Neural progenitor cell (in vitro differentiated cells): ENCODE data around the gene CMTM4. TPM values are rescaled to one million over a fixed set of nuclear protein-coding genes. Genes with fewer than 3 reads are reported as not detected.

Experiments used
- DNase-seq: peaks from one replicate; pipeline ENCODE4 v3.0.0-alpha.2; 2016; ENCODE audit warnings: low spot score
- H2AFZ ChIP-seq: fragments of 200-600 bp; sonication (generic); replicated peaks from 2 replicates; pipeline ENCODE4 v1.6.1; 2016; ENCODE audit warnings: antibody characterized with exemption
- H3F3A ChIP-seq: fragments of 200-600 bp; sonication (generic); 2 replicates; pipeline ENCODE4 v1.6.1; 2016; ENCODE audit warnings: antibody characterized with exemption, low read depth
- H3K27ac ChIP-seq: fragments of 200-600 bp; sonication (generic); 2 replicates; pipeline ENCODE4 v1.5.1; 2016; ENCODE audit warnings: mild to moderate bottlenecking
- H3K27me3 ChIP-seq: fragments of 200-600 bp; sonication (generic); 2 replicates; pipeline ENCODE4 v1.6.1; 2016; ENCODE audit warnings: mild to moderate bottlenecking, moderate library complexity
- H3K36me3 ChIP-seq: fragments of 200-600 bp; sonication (generic); 2 replicates; pipeline ENCODE4 v1.5.1; 2016
- H3K4me1 ChIP-seq: fragments of 200-600 bp; sonication (generic); 2 replicates; pipeline ENCODE4 v1.6.1; 2016; ENCODE audit warnings: mixed run types
- H3K4me2 ChIP-seq: fragments of 200-600 bp; sonication (generic); 2 replicates; pipeline ENCODE4 v1.6.1; 2016
- H3K4me3 ChIP-seq: fragments of 200-600 bp; sonication (generic); 2 replicates; pipeline ENCODE4 v1.5.1; 2016
- H3K79me2 ChIP-seq: fragments of 200-600 bp; sonication (generic); 2 replicates; pipeline ENCODE4 v1.6.1; 2016; ENCODE audit warnings: low read depth
- H3K9ac ChIP-seq: fragments of 200-600 bp; sonication (generic); 2 replicates; pipeline ENCODE4 v1.6.1; 2016
- H3K9me3 ChIP-seq: fragments of 200-600 bp; sonication (generic); 2 replicates; pipeline ENCODE4 v1.5.1; 2016; ENCODE audit warnings: low read depth
- H4K20me1 ChIP-seq: fragments of 200-600 bp; sonication (generic); 2 replicates; pipeline ENCODE4 v1.6.1; 2016; ENCODE audit warnings: low read depth
- H3K27ac Mint-ChIP-seq: 3 replicates; pipeline ENCODE4 v1.8.0; 2021; ENCODE audit warnings: mixed read lengths
- H3K27me3 Mint-ChIP-seq: 2 replicates; pipeline ENCODE4 v1.8.0; 2022; ENCODE audit warnings: low read depth, mild to moderate bottlenecking, inconsistent platforms, moderate library complexity, mixed read lengths; ENCODE audit not compliant: insufficient read depth
- H3K36me3 Mint-ChIP-seq: 3 replicates; pipeline ENCODE4 v1.8.0; 2021; ENCODE audit warnings: mixed read lengths
- H3K4me1 Mint-ChIP-seq: 3 replicates; pipeline ENCODE4 v1.8.0; 2021; ENCODE audit warnings: mixed read lengths
- H3K4me3 Mint-ChIP-seq: 3 replicates; pipeline ENCODE4 v1.8.0; 2021; ENCODE audit warnings: mild to moderate bottlenecking, moderate library complexity, mixed read lengths
- H3K9me3 Mint-ChIP-seq: 3 replicates; pipeline ENCODE4 v1.8.0; 2020; ENCODE audit warnings: mixed read lengths
- EZH2 ChIP-seq: fragments of 200-600 bp; sonication (generic); IDR thresholded peaks from 2 replicates; pipeline ENCODE4 v1.6.1; 2017; ENCODE audit warnings: antibody characterized with exemption, mild to moderate bottlenecking, moderate library complexity
- EZH2phosphoT487 ChIP-seq: fragments of 200-600 bp; sonication (generic); IDR thresholded peaks from 2 replicates; pipeline ENCODE4 v1.6.1; 2017; ENCODE audit warnings: antibody characterized with exemption
- total RNA-seq: library from RNA; depleted of rRNA; stranded (reverse); fragments of >200 nt; gene quantifications from 2 replicates; pipeline ENCODE4 v1.2.3, GENCODE V29; 2015; ENCODE audit warnings: low replicate concordance
- TF ChIP-seq, protein P1 (sequence below): fragments of 200-600 bp; sonication (generic); IDR thresholded peaks from 2 replicates; pipeline ENCODE4 v1.5.1; 2017; ENCODE audit warnings: antibody characterized with exemption, mild to moderate bottlenecking

The CMTM4 gene
- total RNA-seq, 1 donor from 2014 or later = 25.9 TPM

GRCh38 chr16:66588981-66589713, 107.4 kb downstream of the CMTM4 start:
- H3K4me1 ChIP-seq = no peaks in the 10 kb centered on the region
- peaks cover 2% of the 10 kb centered on the region for H3K27me3 Mint-ChIP-seq
- H2AFZ ChIP-seq = no peak overlapping the region
- no peaks in the 10 kb centered on the region for H3K36me3 Mint-ChIP-seq
- no peak overlapping the region for H3K9ac ChIP-seq
- H3F3A ChIP-seq = no peaks in the 10 kb centered on the region
- H3K4me3 ChIP-seq = no peak overlapping the region
- no peaks in the 10 kb centered on the region for H3K79me2 ChIP-seq
- H3K9me3 ChIP-seq = no peaks in the 10 kb centered on the region
- H3K36me3 ChIP-seq = no peaks in the 10 kb centered on the region
- no peak overlapping the region for H3K4me2 ChIP-seq
- H3K27ac ChIP-seq = no peak overlapping the region
- DNase-seq = peak; percentile 50
- H3K9me3 Mint-ChIP-seq = no peaks in the 10 kb centered on the region
- no peak overlapping the region for H3K4me3 Mint-ChIP-seq
- H3K27me3 ChIP-seq = no peaks in the 10 kb centered on the region
- no peak overlapping the region for H3K27ac Mint-ChIP-seq
- H4K20me1 ChIP-seq = no peaks in the 10 kb centered on the region
- H3K4me1 Mint-ChIP-seq = peaks cover 11% of the 10 kb centered on the region
- TF ChIP-seq, protein P1, sequence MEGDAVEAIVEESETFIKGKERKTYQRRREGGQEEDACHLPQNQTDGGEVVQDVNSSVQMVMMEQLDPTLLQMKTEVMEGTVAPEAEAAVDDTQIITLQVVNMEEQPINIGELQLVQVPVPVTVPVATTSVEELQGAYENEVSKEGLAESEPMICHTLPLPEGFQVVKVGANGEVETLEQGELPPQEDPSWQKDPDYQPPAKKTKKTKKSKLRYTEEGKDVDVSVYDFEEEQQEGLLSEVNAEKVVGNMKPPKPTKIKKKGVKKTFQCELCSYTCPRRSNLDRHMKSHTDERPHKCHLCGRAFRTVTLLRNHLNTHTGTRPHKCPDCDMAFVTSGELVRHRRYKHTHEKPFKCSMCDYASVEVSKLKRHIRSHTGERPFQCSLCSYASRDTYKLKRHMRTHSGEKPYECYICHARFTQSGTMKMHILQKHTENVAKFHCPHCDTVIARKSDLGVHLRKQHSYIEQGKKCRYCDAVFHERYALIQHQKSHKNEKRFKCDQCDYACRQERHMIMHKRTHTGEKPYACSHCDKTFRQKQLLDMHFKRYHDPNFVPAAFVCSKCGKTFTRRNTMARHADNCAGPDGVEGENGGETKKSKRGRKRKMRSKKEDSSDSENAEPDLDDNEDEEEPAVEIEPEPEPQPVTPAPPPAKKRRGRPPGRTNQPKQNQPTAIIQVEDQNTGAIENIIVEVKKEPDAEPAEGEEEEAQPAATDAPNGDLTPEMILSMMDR = peak; percentile 56
- TF ChIP-seq EZH2phosphoT487 = no peak

DNA sequence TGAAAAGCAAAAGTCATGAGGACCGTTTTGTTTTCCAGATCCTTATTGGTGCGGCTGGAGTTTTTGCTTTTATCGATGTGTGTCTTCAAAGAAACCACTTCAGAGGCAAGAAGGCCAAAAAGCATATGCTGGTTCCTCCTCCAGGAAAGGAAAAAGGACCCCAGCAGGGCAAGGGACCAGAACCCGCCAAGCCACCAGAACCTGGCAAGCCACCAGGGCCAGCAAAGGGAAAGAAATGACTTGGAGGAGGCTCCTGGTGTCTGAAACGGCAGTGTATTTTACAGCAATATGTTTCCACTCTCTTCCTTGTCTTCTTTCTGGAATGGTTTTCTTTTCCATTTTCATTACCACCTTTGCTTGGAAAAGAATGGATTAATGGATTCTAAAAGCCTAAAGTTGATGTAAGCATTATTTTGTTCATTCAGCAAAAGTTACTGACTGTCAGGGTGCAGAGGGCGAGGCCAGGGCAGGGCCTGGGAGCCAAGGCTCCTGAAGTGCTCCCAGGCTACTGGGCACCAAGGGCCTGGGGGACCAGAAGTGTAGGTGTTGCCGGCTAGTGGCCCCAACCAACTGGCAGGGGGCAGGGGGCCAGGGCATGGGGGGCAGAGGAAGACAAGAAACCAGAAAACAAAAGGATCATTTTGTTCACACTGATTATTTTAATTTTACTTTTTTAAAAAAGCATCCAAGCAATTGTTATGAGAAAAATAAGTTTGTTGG, 108.5 kb downstream of the CMTM4 start:
- H3K27me3 Mint-ChIP-seq = peaks cover 2% of the 10 kb centered on the region
- no peaks in the 10 kb centered on the region for H3K9me3 Mint-ChIP-seq
- H3K36me3 Mint-ChIP-seq = no peaks in the 10 kb centered on the region
- DNase-seq = no peak
- Histone ChIP-seq H3K9me3 (no peaks in the 10 kb centered on the region), H3F3A (no peaks in the 10 kb centered on the region), H3K4me3 (no peak overlapping the region), H3K4me2 (no peak overlapping the region), H3K27me3 (no peaks in the 10 kb centered on the region), H3K4me1 (no peaks in the 10 kb centered on the region), H2AFZ (no peak overlapping the region), H3K36me3 (no peaks in the 10 kb centered on the region), H3K9ac (no peak overlapping the region), H4K20me1 (no peaks in the 10 kb centered on the region), H3K27ac (no peak overlapping the region), H3K79me2 (no peaks in the 10 kb centered on the region)
- no peak overlapping the region for H3K4me3 Mint-ChIP-seq
- peaks cover 11% of the 10 kb centered on the region for H3K4me1 Mint-ChIP-seq
- no peak for TF ChIP-seq EZH2phosphoT487
- TF ChIP-seq, protein P1 = no peak
- TF ChIP-seq EZH2 = no peak
- no peak overlapping the region for H3K27ac Mint-ChIP-seq

GRCh38 chr16:66585481-66586239, 110.9 kb downstream of the CMTM4 start:
- no peaks in the 10 kb centered on the region for H3K27me3 ChIP-seq
- H3K4me3 ChIP-seq = no peak overlapping the region
- H3K27me3 Mint-ChIP-seq = peaks cover 2% of the 10 kb centered on the region
- no peaks in the 10 kb centered on the region for H3K9me3 ChIP-seq
- DNase-seq = no peak
- no peaks in the 10 kb centered on the region for H4K20me1 ChIP-seq
- H3K27ac ChIP-seq = no peak overlapping the region
- no peak overlapping the region for H3K4me2 ChIP-seq
- H2AFZ ChIP-seq = no peak overlapping the region
- H3K4me1 ChIP-seq = peaks cover 9% of the 10 kb centered on the region
- peaks cover 1% of the 10 kb centered on the region for H3K36me3 Mint-ChIP-seq
- no peaks in the 10 kb centered on the region for H3K79me2 ChIP-seq
- no peak overlapping the region for H3K9ac ChIP-seq
- peaks cover 26% of the 10 kb centered on the region for H3K4me1 Mint-ChIP-seq
- no peak overlapping the region for H3K27ac Mint-ChIP-seq
- no peaks in the 10 kb centered on the region for H3K36me3 ChIP-seq
- TF ChIP-seq EZH2phosphoT487 (no peak), EZH2 (no peak)
- TF ChIP-seq, protein P1 = no peak
- H3F3A ChIP-seq = no peaks in the 10 kb centered on the region
- H3K9me3 Mint-ChIP-seq = peaks cover 2% of the 10 kb centered on the region
- H3K4me3 Mint-ChIP-seq = peak overlapping the region; percentile 25
